NCI-H1694 (cell line): ENCODE data around the gene HPCAL1.
A peak's percentile ranks its signal among the peaks of the same experiment; 100 is the strongest.
"Not testable (repeated sequence)": the region's sequence is repeated elsewhere in the genome, so short reads cannot be mapped to it uniquely, and the experiment has no call there.

Source experiments
- DNase-seq: peaks from one replicate; lab custom pipeline; 2025; lab: John Stamatoyannopoulos, UW

The HPCAL1 gene

GRCh38 chr2:10442469-10443126 lies 139.9 kb downstream of the HPCAL1 start:
- DNase-seq, result not testable (repeated sequence)

- DNase-seq, result no peak
Observed at GRCh38 chr2:10444463-10444862, 141.8 kb downstream of the HPCAL1 start.

- DNase-seq, result no peak
Observed at GRCh38 chr2:10446631-10447030, 143.9 kb downstream of the HPCAL1 start.

GRCh38 chr2:10447300-10447894 lies 144.7 kb downstream of the HPCAL1 start:
- peak; percentile 55 for DNase-seq

- DNase-seq, result peak; percentile 93
Observed at GRCh38 chr2:10447895-10448575, 145.3 kb downstream of the HPCAL1 start, which contains the start of gene ODC1. Gene ODC1 (minus strand): TSS chr2:10448327. CDS start chr2:10445032, 3,295 bp downstream.

- peak; percentile 93 for DNase-seq
Observed at GRCh38 chr2:10448576-10449485, 146.1 kb downstream of the HPCAL1 start.

GRCh38 chr2:10449486-10449831 lies 146.8 kb downstream of the HPCAL1 start:
- no peak for DNase-seq

- no peak for DNase-seq
Observed at GRCh38 chr2:10449838-10450691, 147.4 kb downstream of the HPCAL1 start.

GRCh38 chr2:10451819-10452218 lies 149.1 kb downstream of the HPCAL1 start:
- no peak for DNase-seq

GRCh38 chr2:10452312-10452711 lies 149.6 kb downstream of the HPCAL1 start:
- no peak for DNase-seq

- no peak for DNase-seq
Observed at GRCh38 chr2:10452956-10453904, 150.5 kb downstream of the HPCAL1 start.

GRCh38 chr2:10453905-10454298 lies 151.2 kb downstream of the HPCAL1 start:
- no peak for DNase-seq

GRCh38 chr2:10454505-10454904 lies 151.8 kb downstream of the HPCAL1 start:
- peak; percentile 52 for DNase-seq

- DNase-seq, result not testable (repeated sequence)
Observed at GRCh38 chr2:10457195-10457594, 154.5 kb downstream of the HPCAL1 start.

GRCh38 chr2:10457846-10458598 lies 155.3 kb downstream of the HPCAL1 start:
- DNase-seq, result peak; percentile 23

- DNase-seq, result no peak
Observed at GRCh38 chr2:10460366-10460796, 157.7 kb downstream of the HPCAL1 start.

- DNase-seq, result no peak
Observed at GRCh38 chr2:10462178-10463083, 159.7 kb downstream of the HPCAL1 start.

GRCh38 chr2:10465910-10466309 lies 163.2 kb downstream of the HPCAL1 start:
- peak; percentile 67 for DNase-seq
